GM21723 (cell line): ENCODE measurements around the gene NWD2.

Experiments used
- ATAC-seq: cut with Tn5 transposase; IDR thresholded peaks from one replicate; pipeline ENCODE4 v1.9.1; 2021; ENCODE audit warnings: mild to moderate bottlenecking, moderate library complexity; ENCODE audit not compliant: unreplicated experiment

NWD2 gene

DNA sequence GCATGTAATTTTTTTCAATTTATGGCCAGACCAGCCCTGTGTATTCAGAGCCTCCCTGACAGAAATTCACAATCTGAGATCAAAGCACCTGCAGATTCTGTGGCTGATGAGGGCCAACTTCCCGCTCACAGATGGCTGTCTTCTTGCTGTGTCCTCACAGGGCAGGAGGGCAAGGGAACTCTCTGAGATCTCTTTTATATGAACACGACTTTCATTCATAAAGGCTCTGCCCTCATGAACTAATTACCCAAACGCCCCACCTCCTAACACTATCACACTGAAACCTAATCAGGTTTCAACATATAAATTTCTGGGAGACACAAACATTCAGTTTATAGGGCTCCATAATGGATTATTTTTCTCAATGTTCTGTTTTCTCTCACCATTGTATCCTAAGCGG is 192.6 kb downstream of the NWD2 start:
- ATAC-seq: no peak

DNA sequence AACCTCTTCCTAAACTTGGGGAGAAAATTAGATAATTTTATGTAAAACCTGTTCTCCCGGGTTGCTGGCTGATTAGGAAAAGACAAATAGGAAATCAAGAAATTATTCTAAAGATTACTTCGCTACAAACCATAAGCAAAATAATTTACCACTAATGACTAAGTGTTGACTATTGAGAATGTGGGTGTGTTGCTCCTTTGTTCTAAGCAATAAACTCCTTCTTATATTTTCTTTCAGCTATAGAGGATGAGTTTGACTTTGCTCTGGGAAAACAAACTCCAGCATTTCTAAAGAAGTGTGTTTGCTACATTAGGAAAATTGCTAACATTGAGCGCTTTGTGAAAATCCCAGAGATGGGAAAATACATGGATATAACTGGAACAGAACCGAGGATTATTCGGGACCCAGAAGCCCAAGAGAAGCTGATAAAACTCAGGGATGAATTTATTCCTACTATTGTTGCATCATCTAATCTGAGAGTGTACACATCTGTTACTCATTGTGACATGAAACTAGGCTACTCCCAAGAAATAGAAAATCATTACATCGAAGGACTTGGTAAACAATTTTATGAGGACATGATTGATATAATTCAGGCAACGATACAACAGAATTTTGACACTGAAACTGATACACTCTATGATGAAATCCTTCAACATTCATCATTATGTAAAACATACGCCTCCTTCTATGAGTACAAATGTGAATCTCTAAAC is 194.2 kb downstream of the NWD2 start:
- no peak for ATAC-seq

DNA sequence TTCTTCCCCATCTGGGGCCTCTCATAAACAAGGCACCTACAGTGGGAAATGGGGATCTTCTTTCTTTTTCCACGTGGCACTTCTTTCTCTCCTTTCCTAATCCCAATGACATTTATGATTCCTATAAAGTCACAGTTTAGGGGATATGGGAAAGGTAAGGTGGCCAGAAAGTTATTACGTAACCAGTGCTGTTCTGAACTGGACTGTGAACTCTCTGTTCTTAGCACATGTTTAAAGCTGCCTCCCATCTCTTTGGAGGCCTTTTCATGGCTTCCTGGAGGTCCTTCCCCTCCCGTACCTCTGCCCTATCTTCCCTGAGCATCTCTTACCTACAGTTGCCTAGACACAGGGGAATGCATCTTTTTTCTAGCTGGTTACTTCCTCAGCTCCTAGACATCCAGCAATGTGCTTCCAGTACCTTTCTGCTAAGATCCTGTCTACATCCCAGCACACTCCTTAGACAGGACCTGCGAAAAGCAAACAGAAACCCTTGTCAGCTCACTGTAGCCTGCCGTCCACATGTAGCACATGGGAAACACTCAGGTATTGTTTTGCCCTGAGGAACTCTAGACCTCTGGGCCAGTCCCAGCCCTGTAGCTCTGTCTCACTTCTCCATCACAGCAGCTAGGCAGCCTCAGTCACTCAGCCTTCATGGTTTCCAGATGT is 195.4 kb downstream of the NWD2 start:
- ATAC-seq: no peak

DNA sequence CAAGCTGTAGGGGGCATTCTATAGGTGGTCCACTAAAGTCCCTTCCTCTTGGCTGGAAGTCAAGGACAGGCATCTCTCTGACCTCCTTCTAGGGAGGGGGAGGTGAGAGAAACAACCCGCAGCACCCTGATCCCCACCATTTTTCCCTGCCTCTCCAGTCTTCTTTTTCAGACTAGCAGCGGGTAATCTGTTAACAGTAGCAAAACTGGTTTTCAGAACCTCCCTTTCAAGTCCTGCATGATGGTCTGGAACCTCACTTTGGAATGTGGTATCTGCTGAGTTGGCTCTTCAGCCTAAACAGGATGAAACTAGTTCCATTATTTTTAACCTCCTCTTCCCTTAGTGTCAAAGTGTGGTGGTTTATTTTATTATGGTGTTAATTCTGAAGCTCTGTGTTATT is 196.0 kb downstream of the NWD2 start:
- ATAC-seq: no peak

DNA sequence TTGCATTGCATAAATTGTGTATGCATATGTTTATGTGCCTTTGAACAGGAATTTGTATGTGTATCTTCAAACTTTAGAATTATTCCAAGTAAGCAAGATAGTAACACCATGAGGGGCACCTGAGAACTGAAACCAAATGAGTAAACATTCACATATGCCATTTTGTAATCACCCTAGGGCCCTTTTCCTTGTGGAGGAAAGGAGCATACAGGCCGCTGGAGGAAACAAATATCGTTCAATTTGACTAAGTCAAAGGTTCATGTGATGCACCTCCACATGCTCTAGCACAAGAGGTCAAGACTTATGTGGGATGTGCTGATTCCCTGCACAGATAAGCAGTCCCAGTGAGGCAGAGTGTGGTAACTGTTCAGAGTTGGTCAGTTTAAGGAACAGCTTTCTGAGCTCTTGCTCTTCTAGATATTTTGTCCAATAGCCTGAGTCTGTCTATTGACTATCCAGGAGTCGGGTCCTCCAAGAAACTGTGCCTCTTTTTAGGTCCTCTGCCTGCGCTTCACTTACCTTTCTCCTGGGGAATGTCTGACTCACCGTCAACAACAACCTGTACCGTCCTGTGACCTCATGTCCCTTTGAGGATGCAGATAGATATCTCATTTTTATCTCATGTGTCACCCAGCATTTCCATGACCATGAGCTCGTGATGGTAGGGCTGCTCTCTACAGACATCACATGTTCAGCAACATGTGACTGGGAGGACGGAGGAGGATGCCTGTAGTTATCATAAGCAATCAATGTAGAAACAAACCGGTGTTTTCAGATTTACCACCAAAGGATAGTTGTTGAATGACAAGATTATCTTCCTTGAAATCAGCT is 196.9 kb downstream of the NWD2 start:
- no peak for ATAC-seq

DNA sequence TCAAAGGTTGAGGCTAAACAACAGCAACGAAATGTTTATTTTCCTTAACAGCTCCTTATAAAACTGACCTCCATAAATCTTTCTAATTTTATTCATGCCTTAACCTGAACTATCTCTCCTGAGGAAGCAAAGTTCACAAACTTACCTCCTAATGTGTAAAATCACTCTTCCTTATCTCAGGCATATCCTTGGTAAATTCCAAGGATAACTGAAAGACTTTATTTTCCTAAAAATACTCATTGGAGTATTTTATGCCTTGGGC is 197.4 kb downstream of the NWD2 start:
- no peak for ATAC-seq

GRCh38 chr4:37443137-37443536 is 198.6 kb downstream of the NWD2 start:
- ATAC-seq: no peak

DNA sequence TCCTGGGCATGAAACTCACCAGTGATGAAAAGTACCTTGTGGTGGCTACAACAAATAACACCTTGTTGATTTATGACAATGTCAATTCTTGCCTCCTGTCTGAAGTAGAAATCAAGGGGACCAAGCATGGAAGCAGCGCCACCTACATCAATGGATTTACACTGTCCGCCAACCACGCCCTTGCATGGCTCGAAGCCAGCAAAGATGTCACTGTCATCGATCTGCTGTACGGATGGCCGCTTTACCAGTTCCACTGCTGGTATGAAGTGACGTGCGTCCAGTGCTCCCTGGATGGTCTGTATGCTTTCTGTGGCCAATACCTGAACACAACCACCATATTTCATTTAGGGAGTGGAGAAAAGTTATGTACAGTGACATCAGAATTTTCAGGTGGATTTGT is 200.5 kb downstream of the NWD2 start:
- no peak for ATAC-seq

GRCh38 chr4:37446016-37446415 is 201.5 kb downstream of the NWD2 start:
- no peak for ATAC-seq

GRCh38 chr4:37447886-37448285 is 203.3 kb downstream of the NWD2 start:
- no peak for ATAC-seq

GRCh38 chr4:37450309-37450708 is 205.8 kb downstream of the NWD2 start:
- no peak for ATAC-seq

- no peak for ATAC-seq
Measured at GRCh38 chr4:37450911-37451310, 206.4 kb downstream of the NWD2 start.

GRCh38 chr4:37451656-37452055 is 207.1 kb downstream of the NWD2 start:
- no peak for ATAC-seq

GRCh38 chr4:37452952-37453280 is 208.4 kb downstream of the NWD2 start:
- peak; percentile 73 for ATAC-seq

DNA sequence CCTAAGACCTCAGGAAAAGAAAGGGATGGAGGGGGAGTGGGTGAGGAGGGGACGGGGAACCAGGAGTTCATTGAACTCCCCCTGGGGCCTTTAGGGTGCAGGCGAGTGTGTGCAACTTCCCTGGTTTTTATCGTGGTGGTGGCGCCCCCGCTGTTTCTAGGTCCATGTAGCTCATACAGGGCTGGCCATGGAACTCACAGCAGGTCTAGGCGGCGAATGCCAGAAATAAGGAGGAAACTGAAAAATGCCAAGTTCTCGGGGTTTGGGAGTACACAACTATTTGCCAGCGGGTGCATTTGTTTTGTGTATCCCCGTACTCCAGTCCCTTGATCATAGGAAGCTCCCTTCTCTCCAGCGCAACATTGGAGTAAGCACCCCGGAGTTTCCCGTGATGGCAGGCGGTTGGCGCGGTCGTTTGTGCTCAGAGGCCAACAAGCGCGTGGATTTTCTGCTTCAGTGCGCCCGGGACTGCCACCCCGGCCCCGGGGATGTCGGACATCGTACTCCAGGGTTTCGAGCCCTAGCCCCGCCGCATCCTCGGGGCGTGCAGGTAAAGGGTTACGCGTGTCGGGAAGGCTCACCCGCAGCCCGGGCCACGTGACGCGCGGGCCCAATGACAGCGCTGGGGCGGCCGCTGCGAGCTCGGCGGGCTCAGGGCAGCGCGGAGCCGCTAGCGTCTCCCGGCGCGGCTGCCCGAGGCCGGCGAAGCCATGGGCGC is 208.9 kb downstream of the NWD2 start:
- peak; percentile 91 for ATAC-seq

DNA sequence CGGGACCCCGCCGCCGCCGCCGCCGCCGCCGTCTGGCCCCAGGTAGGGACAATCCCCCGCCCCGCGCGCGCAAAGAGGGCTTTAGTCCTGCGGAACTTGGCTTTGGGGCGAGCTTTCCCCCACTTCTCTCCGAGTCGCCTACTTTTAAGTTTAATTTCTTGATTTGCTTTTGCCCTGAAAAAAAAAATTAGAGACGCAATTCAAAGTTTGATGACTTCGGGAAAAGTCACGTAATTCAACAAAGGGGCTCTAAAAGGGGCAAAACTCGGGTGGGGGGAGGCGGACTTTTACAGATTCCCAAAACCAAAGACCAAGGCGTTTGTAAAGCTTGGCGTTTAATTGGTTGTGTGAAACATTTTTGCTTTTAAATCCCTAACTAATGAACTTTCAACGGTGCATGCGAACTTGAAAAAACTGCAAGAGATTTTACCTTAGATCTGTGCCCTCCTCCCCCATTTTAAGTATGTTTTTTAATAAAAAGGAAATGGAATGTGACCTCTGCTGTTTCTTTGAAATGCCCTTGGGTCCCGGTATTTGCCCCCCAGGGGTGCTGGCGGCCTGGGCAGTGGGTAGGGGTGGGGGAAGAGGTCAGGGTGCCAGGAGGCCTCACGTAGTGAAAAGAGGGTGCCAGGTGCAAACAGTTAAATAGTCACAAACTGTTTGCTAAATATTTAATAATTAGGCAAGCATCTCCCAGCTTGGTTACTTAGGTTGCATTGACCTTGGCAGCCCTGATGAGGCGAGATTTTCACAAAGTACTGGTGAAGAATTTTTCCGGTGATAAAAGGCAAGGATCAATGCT is 209.7 kb downstream of the NWD2 start:
- ATAC-seq: no peak

DNA sequence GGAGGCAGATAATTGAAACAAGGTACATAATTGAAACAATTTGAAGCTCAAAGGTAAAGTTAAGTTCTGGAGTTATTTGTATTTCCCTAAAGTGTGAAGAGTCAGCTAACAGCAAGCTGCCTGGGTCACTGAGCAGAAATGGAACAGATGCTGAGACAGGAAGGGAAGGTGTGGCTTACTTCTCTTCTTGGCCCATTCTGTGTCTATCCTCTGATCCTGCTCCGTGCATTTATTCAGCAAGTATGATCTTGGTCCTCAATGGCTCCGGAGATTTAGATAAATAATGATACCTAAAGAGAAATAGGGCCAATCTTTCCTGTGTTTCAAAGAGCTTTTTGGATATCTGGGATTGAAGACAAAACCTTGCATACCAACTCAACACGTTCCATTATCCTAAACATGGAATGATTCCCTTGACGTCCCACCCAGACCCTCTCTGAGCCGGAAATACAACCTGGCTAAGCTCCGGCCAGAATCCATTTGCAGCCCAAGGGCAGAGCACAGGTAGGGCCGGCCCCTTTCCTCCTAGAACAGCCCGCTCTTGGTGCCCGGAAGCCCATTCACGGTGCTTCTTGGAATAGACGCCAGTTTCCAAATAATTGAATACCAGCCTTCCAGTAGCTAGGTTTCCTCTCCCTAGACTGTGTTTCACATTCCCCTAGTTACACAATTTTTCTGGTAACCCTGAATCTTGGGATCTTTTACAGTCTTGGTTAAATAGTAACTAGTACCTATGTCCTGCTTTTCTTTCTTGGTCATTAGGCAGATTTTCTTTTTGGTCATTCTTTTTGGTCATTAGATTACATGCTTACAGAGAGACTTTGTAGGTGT is 211.0 kb downstream of the NWD2 start:
- ATAC-seq: no peak

- ATAC-seq: no peak
Measured at GRCh38 chr4:37461801-37462200, 217.3 kb downstream of the NWD2 start.

GRCh38 chr4:37463033-37463856 is 218.7 kb downstream of the NWD2 start:
- ATAC-seq: no peak
